Kidney tubule cell (primary cell): Measurements from ENCODE around the gene USP7.
A peak's percentile ranks its signal among the peaks of the same experiment; 100 is the strongest.

Source experiments
- DNase-seq: peaks from one replicate; pipeline ENCODE4 v3.0.0-alpha.2; 2018; ENCODE audit warnings: low spot score

USP7 gene

GRCh38 chr16:8899709-8900317 lies 63.9 kb downstream of the USP7 start:
- DNase-seq, result no peak

GRCh38 chr16:8898660-8899318 lies 64.9 kb downstream of the USP7 start:
- no peak for DNase-seq

GRCh38 chr16:8894736-8895334 lies 68.9 kb downstream of the USP7 start:
- DNase-seq, result no peak

GRCh38 chr16:8893976-8894690 lies 69.6 kb downstream of the USP7 start:
- no peak for DNase-seq

GRCh38 chr16:8893426-8893825 lies 70.3 kb downstream of the USP7 start:
- no peak for DNase-seq

- DNase-seq, result no peak
These were observed 71.6 kb downstream of the USP7 start for GRCh38 chr16:8892101-8892575.

- no peak for DNase-seq
These were observed 73.2 kb downstream of the USP7 start for GRCh38 chr16:8890549-8890921.

- no peak for DNase-seq
These were observed 73.7 kb downstream of the USP7 start for GRCh38 chr16:8889893-8890548.

- no peak for DNase-seq
These were observed 74.5 kb downstream of the USP7 start for GRCh38 chr16:8888951-8889892.

GRCh38 chr16:8887952-8888560 lies 75.7 kb downstream of the USP7 start:
- DNase-seq, result peak; percentile 81

- no peak for DNase-seq
These were observed 76.3 kb downstream of the USP7 start for GRCh38 chr16:8887431-8887765.

- no peak for DNase-seq
These were observed 76.9 kb downstream of the USP7 start for GRCh38 chr16:8886593-8887430.

GRCh38 chr16:8885674-8886592 lies 77.8 kb downstream of the USP7 start:
- peak; percentile 82 for DNase-seq

GRCh38 chr16:8882725-8883377 lies 80.9 kb downstream of the USP7 start:
- no peak for DNase-seq

- DNase-seq, result no peak
These were observed 81.6 kb downstream of the USP7 start, which contains the start of gene LITAFD for GRCh38 chr16:8882041-8882617. Gene LITAFD (plus strand): TSS chr16:8882351. CDS start chr16:8884356, 2,005 bp downstream.

- no peak for DNase-seq
These were observed 82.7 kb downstream of the USP7 start for GRCh38 chr16:8880839-8881510.

- peak; percentile 97 for DNase-seq
These were observed 85.2 kb downstream of the USP7 start for GRCh38 chr16:8878523-8878911.
